NCI-H2171 treated with DMSO at 0.1 percent for 48 hours (cell line): Measurements from ENCODE around the gene INHBA.
A peak's percentile ranks its signal among the peaks of the same experiment; 100 is the strongest.

ENCODE experiments used
- DNase-seq: peaks from one replicate; lab custom pipeline; 2025; lab: John Stamatoyannopoulos, UW

The INHBA gene

GRCh38 chr7:41711283-41712064 is 8.6 kb upstream of the INHBA start:
- DNase-seq: peak; percentile 45

GRCh38 chr7:41710838-41711237 is 7.9 kb upstream of the INHBA start:
- DNase-seq: no peak

GRCh38 chr7:41709621-41710020 is 6.7 kb upstream of the INHBA start:
- no peak for DNase-seq

DNA sequence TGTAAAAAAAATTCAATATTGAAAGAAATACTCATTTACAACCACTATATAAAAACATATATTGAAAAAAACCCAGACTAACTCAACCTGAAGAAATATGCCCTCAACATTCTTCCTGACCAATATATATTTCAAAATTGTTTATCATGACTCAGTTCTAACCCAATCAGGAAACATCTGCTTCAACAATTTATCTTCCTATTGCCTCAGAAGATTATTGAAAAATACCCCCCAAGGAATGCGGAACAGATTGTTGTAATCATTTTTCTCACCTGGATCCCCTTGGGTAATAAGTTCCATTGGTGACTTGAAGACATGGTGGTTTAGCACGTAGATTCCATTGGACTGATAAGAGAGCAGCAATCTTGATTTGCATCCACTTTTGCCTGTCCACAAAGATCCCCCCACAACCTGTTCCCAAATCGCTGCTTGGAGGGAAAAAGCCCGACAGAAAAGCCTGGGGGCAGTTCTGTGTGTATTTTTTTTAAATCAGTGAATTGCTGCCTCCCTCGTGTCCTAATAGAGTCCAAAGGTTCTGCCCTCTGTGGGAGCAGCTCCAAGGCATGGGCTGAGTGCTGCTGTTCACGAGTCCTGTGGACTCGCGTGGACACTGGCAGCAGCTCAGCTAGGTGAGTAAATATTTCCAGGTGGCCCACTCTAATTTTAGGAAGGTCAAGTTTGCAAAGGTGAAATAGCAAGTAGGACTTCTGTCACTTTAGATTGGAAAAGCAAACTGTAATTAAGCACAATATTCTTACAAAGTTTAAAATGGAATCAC is 5.9 kb upstream of the INHBA start:
- no peak for DNase-seq

DNA sequence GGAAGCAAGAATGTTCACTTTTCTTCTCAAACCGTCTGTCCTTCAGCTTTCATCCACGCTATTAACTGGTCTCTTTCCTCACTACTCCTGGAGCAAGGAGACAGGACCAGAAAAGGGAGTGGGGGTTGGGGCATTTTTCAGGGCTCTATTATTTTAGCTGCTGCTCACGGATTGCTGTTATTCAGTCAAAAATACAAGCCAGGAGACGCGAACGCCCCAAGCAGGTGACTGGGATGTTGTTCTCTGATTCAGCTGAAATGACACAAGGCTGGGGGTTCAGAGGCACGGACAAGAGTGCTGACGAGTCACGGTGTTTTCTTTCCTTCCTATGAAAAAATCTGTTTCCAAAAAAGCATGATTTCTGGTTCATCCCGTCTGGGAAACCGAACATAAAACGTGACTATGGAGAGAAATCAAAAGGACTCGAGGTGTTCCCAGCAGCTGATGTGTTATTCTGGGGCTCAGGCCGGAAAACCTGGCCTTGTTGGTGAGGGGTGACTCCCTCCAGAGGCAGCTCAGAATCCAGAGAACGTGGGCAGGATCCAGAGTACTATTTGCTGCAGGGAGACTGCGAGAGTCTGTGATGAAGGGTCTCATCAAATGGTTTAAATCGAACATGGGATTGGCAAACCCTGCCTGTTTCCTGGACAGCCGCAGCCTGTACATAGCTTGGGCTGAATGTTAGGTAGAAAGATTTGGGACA is 3.5 kb upstream of the INHBA start:
- DNase-seq: no peak

GRCh38 chr7:41705109-41705901 is 2.4 kb upstream of the INHBA start:
- DNase-seq: peak; percentile 77

GRCh38 chr7:41701068-41701941 is 1.6 kb downstream of the INHBA start:
- no peak for DNase-seq

GRCh38 chr7:41700044-41700471 is 2.8 kb downstream of the INHBA start:
- DNase-seq: no peak

GRCh38 chr7:41699516-41699915 is 3.4 kb downstream of the INHBA start:
- no peak for DNase-seq

DNA sequence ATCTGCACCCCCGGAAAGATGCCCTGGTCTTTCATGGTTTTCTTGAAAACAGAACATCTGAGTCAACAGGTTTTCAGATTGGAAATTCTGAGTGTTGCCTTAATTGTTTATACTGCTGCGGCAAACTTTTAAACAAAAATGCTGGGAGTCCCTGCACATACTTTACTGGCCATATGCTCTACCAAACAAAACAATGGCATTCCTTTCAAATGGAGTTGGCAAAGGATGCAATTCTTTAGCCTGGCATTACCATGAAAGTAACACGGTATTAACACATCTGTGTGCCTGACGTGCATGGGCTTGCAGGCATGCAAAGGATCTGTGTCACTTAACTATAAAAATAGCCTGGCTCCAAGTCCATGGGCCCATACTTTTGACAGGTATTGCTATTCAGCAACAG is 4.2 kb downstream of the INHBA start:
- no peak for DNase-seq

- DNase-seq: no peak
These were observed 4.8 kb downstream of the INHBA start for GRCh38 chr7:41698114-41698513.

GRCh38 chr7:41696323-41696916 is 6.5 kb downstream of the INHBA start:
- DNase-seq: peak; percentile 29

DNA sequence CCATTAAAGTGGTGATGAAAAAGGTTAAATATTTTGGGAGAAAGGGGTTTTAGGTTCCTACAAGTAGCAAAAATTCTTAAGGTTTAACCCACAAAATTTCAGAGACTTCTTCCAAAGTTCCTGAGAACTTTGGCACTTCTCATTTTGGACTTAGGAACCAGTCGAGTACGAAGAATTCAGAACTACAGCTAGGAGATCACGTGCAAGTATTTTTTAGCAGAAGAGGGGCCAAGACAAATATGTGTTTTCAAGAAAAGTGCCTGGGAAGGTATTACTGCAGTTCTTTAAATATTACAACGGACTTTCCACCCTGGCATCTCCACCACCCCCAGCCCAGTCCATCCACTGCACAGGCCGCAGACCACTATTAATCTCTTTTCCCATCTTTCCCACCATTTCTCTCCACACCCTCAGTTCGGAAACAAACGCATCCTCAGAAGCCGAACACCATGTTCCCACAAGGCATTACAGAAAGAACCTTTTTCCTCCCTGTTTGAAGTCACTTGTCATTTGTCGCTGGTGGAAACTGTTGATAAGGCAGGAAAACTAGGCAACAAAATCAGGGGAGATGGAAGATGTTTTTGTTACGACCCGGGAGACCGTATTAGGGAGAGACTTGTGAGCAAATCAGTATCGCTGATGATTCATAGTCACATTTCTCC is 7.1 kb downstream of the INHBA start:
- DNase-seq: no peak

DNA sequence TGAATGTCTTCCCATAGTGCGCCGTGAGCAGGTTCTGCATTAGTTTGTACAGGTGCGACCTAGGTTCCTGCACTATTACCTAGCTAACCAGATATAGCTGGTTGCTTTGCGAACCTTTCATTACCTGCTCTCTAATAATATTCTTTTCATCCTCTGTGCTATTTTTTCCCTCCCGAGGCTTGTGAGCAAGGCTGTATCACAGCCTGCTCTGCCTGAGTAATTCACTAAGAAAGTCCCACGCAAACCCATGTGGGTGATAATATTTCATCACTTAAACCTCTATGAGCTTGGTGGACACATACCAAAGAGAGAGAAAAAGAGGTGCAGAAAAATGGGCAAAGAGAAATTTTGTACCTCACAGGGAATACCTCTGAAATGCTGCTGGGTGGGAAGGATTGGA is 8.4 kb downstream of the INHBA start:
- DNase-seq: no peak

DNA sequence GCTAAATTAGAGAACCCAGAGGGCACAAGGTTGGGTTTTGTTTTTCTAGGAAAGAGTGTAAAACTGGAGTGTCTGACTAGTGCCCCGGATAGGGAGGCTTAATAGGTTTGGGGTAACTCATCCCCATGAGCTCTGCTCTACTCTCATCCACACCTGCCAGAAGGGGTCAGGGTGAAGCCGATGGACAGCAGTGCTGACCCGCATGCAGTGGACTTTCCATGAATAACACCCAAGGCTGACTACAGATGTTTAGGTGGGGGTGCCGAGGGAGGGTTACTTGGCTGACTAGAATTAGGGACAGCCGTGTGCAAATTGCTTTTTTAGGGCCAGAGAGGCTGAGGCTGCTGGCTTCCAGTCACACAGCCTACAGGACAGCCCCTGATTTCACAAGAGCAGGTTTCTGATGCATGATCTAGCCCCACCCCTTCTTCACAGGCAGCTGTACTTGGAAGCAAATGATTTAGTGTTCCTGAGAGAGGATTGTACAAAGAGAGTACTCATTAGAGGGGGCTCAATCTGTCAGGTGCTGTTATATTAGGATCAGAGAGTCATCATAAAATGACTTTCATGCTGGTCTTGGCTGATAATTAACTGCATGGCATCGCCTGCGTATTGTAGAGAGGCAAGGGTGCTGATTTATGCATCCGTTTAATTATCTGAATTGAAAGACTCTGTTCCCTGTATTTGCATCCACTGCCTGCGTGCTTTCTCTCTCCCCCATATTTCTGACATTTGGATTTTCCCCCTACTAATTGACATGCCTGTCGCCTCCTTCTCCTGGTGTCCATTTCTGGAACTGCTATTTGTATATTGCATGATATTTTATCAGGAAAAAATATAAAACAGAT is 9.5 kb downstream of the INHBA start:
- DNase-seq: peak; percentile 76

DNA sequence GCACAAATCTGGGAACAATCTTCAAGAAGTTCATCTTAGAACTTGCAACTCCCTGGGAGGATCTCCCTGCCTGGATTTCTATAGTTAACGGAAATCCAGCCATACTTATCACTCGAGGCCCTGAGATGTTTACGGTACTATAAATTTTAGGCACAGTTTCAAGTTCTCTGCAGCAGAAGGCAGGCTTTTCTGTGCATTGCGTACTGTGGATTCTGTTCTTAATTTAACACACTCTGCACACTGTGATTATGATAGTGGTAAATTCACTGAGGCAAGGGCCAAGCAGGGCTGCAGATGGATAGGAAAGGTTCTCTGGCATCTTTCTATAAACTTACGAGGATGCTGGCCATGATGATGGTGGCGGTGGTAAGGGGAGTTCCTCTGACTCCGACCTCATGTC is 10.6 kb downstream of the INHBA start:
- DNase-seq: no peak

GRCh38 chr7:41691286-41692190 is 11.4 kb downstream of the INHBA start:
- DNase-seq: no peak

DNA sequence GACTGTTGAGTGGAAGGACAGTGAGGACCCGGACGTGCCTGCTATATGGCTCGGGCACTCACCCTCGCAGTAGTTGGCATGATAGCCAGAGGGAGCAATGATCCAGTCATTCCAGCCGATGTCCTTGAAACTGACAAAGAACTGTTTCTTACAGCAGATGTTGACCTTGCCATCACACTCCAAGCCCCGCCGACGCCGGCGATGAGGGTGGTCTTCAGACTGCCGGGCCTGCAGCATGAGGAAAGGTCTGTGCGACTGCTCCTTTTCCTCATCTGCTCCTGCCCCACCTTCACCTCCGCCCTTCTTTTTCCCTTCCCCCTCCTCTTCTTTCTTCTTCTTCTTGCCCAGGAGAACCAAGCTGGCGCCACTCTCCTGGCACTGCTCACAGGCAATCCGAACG is 13.1 kb downstream of the INHBA start:
- no peak for DNase-seq
